Measurements from ENCODE around the gene CHAMP1. TPM values are rescaled to one million over a fixed set of nuclear protein-coding genes. Genes with fewer than 3 reads are reported as not detected.

The CHAMP1 gene
- total and polyA plus RNA-seq, 7 donors, result 4.7 to 14.8 (median 11.7) TPM

- TF ChIP-seq CTCF (IDR thresholded peaks at IDR 0.05), result no peak
- peaks cover 9% of the 10 kb centered on the region for H3K4me1 ChIP-seq
- DNase-seq (no peak), ATAC-seq (no peak)
- peaks cover 5 to 73% of the 10 kb centered on the region in 2 donors for H3K36me3 ChIP-seq (ENCODE audit: insufficient read depth in 1 of 2, low read depth in 1 of 2)
- intact Hi-C loops (cut with DNase I), result no loop called here
- no peaks in the 10 kb centered on the region for H3K9me3 ChIP-seq
- no peak overlapping the region for H3K4me3 ChIP-seq
- no peak overlapping the region for H3K27ac ChIP-seq
- WGBS, 3 donors, result 94 to 99% (median 97%) methylated on average over 2 of the region's 2 CpGs
- H3K27me3 ChIP-seq (ENCODE audit: insufficient read depth in 3 of 3, low read length in 2 of 3), result no peaks in the 10 kb centered on the region
These were observed 9.0 kb downstream of the CHAMP1 start for GRCh38 chr13:114323349-114323748.

GRCh38 chr13:114324334-114324733 is 10.0 kb downstream of the CHAMP1 start:
- 95 to 99% (median 96%) methylated on average over 4 of the region's 4 CpGs for WGBS, 3 donors
- no peak overlapping the region for H3K4me3 ChIP-seq
- no peak for TF ChIP-seq CTCF (IDR thresholded peaks at IDR 0.05)
- H3K27me3 ChIP-seq (ENCODE audit: insufficient read depth in 3 of 3, low read length in 2 of 3), result no peaks in the 10 kb centered on the region
- H3K9me3 ChIP-seq, result no peaks in the 10 kb centered on the region
- H3K4me1 ChIP-seq, result peaks cover 4% of the 10 kb centered on the region
- H3K36me3 ChIP-seq (ENCODE audit: insufficient read depth in 1 of 2, low read depth in 1 of 2), result peaks cover 5 to 80% of the 10 kb centered on the region in 2 donors
- DNase-seq (no peak), ATAC-seq (no peak)
- H3K27ac ChIP-seq, result no peak overlapping the region
- intact Hi-C loops (cut with DNase I), result no loop called here

GRCh38 chr13:114325729-114326128 is 11.4 kb downstream of the CHAMP1 start:
- no peak for TF ChIP-seq CTCF (IDR thresholded peaks at IDR 0.05)
- 81 to 95% (median 82%) methylated on average over 3 of the region's 3 CpGs for WGBS, 3 donors
- Histone ChIP-seq H3K9me3 (no peaks in the 10 kb centered on the region), H3K27ac (no peak overlapping the region), H3K27me3 (ENCODE audit: insufficient read depth in 3 of 3, low read length in 2 of 3) (no peaks in the 10 kb centered on the region), H3K4me1 (no peaks in the 10 kb centered on the region), H3K4me3 (no peak overlapping the region), H3K36me3 (ENCODE audit: insufficient read depth in 1 of 2, low read depth in 1 of 2) (peaks cover 5 to 80% of the 10 kb centered on the region in 2 donors)
- no peak for ATAC-seq
- intact Hi-C loops (cut with DNase I), result no loop called here
- no peak for DNase-seq

- WGBS, 3 donors, result 82 to 87% (median 86%) methylated on average over 6 of the region's 6 CpGs
- H3K4me3 ChIP-seq, result no peak overlapping the region
- ATAC-seq (no peak), DNase-seq (no peak)
- no peaks in the 10 kb centered on the region for H3K4me1 ChIP-seq
- H3K27me3 ChIP-seq (ENCODE audit: insufficient read depth in 3 of 3, low read length in 2 of 3), result no peaks in the 10 kb centered on the region
- peaks cover 5 to 57% of the 10 kb centered on the region in 2 donors for H3K36me3 ChIP-seq (ENCODE audit: insufficient read depth in 1 of 2, low read depth in 1 of 2)
- no peak overlapping the region for H3K27ac ChIP-seq
- intact Hi-C loops (cut with DNase I), result no loop called here
- no peaks in the 10 kb centered on the region for H3K9me3 ChIP-seq
- no peak for TF ChIP-seq CTCF (IDR thresholded peaks at IDR 0.05)
These were observed 13.7 kb downstream of the CHAMP1 start for GRCh38 chr13:114328034-114328433.

GRCh38 chr13:114328595-114328994 is 14.3 kb downstream of the CHAMP1 start:
- Histone ChIP-seq H3K27ac (no peak overlapping the region), H3K4me3 (no peak overlapping the region), H3K4me1 (no peaks in the 10 kb centered on the region), H3K36me3 (ENCODE audit: insufficient read depth in 1 of 2, low read depth in 1 of 2) (peaks cover 5 to 51% of the 10 kb centered on the region in 2 donors), H3K9me3 (no peaks in the 10 kb centered on the region), H3K27me3 (ENCODE audit: insufficient read depth in 3 of 3, low read length in 2 of 3) (no peaks in the 10 kb centered on the region)
- TF ChIP-seq CTCF (IDR thresholded peaks at IDR 0.05), result no peak
- WGBS, 3 donors, result 94 to 100% (median 96%) methylated on average over 1 of the region's 1 CpG
- ATAC-seq (no peak), DNase-seq (no peak)
- intact Hi-C loops (cut with DNase I), result no loop called here
